HepG2 (cell line): Measurements from ENCODE around the gene JPT1. TPM values are rescaled to one million over a fixed set of nuclear protein-coding genes. Genes with fewer than 3 reads are reported as not detected.

ENCODE experiments used
- ARID5B ChIP-seq: IDR thresholded peaks from 2 replicates; pipeline ENCODE4 v1.4.0; 2020; ENCODE audit warnings: mild to moderate bottlenecking, missing genetic modification reagents
- EEA1 ChIP-seq: sonication (generic); formaldehyde crosslinking; IDR thresholded peaks from 2 replicates; pipeline ENCODE4 v1.5.1; 2020; ENCODE audit warnings: mild to moderate bottlenecking, missing genetic modification reagents, borderline replicate concordance
- MYPOP ChIP-seq: sonication (generic); formaldehyde crosslinking; IDR thresholded peaks from 2 replicates; pipeline ENCODE4 v1.8.1; 2023; ENCODE audit warnings: mild to moderate bottlenecking, moderate library complexity, missing genetic modification reagents
- NKX3-1 ChIP-seq: sonication (generic); formaldehyde crosslinking; IDR thresholded peaks from 2 replicates; pipeline ENCODE4 v1.5.0; 2020; ENCODE audit warnings: missing genetic modification reagents
- POGK ChIP-seq: sonication (generic); formaldehyde crosslinking; conservative IDR thresholded peaks from 2 replicates; pipeline ENCODE4 v1.8.0; 2022; ENCODE audit warnings: mild to moderate bottlenecking, moderate library complexity, missing genetic modification reagents
- SOX5 ChIP-seq: IDR thresholded peaks from 2 replicates; pipeline ENCODE4 v1.6.1; 2016; ENCODE audit warnings: borderline replicate concordance
- XRCC5 ChIP-seq: fragments of 200-400 bp; formaldehyde crosslinking; optimal IDR thresholded peaks from 2 replicates; pipeline ENCODE3; 2017; ENCODE audit warnings: mild to moderate bottlenecking, low read length
- ZBTB40 ChIP-seq, 2 experiments: fragments of 450-650 bp in 1 of 2; sonication (generic) in 1 of 2; formaldehyde crosslinking in 1 of 2; IDR thresholded peaks; 2 replicates each; pipeline versions ENCODE4 v1.6.1 to v1.8.0; 2016 to 2022; ENCODE audit warnings: antibody characterized with exemption in 1 of 2, mild to moderate bottlenecking in 1 of 2, missing genetic modification reagents in 1 of 2
- ZNF331 ChIP-seq: sonication (generic); formaldehyde crosslinking; IDR thresholded peaks from 2 replicates; pipeline ENCODE4 v1.4.0; 2020; ENCODE audit warnings: missing genetic modification reagents
- ZNF343 ChIP-seq: sonication (generic); formaldehyde crosslinking; IDR thresholded peaks from 2 replicates; pipeline ENCODE4 v1.4.0; 2020; ENCODE audit warnings: mild to moderate bottlenecking, missing genetic modification reagents
- ZNF547 ChIP-seq: sonication (generic); formaldehyde crosslinking; IDR thresholded peaks from 2 replicates; pipeline ENCODE4 v1.5.1; 2020; ENCODE audit warnings: mild to moderate bottlenecking, missing genetic modification reagents
- polyA plus RNA-seq, 8 experiments: library from polyadenylated mRNA; depleted of rRNA in 3 of 8; stranded (reverse) in 7 of 8; unstranded in 1 of 8; fragments of >200 nt; fragmentation: Illumina TruSeq in 4 of 8; extraction: Trizol in 4 of 8; gene quantifications; 2 replicates each; pipeline versions ENCODE4 v1.2.1 to v1.2.3, GENCODE V29; 2011 to 2016; ENCODE audit warnings: low read depth in 4 of 8, missing spikeins in 1 of 8, mixed read lengths in 1 of 8; ENCODE audit not compliant: insufficient read depth in 1 of 8
- total RNA-seq, 5 experiments: library from RNA; depleted of rRNA; stranded (reverse); fragments of >200 nt; fragmentation: Illumina TruSeq; extraction: Trizol; gene quantifications; 2 replicates each; pipeline ENCODE4 v1.2.3, GENCODE V29; 2016; ENCODE audit warnings: low read depth in 1 of 5

The JPT1 gene
- total and polyA plus RNA-seq, 2 of the 13 experiments (the other 11 are each of a cell fraction or from before 2014, with no cell fraction given), result 43.3 to 256 TPM

GRCh38 chr17:75088465-75089417 lies 65.6 kb downstream of the JPT1 start (continued):
- TF ChIP-seq MYPOP, result no peak
- TF ChIP-seq ZNF331 (CRISPR knock-in tag), result 0 out of 2 replicates have a peak, but pooled peaks have one; percentile 41
- no peak for TF ChIP-seq ZNF343 (CRISPR knock-in tag)
- TF ChIP-seq ZNF547 (CRISPR knock-in tag), result peak; percentile 49; the same call in 1 of the 2 replicates
- TF ChIP-seq SOX5 (CRISPR knock-in tag), result peak; percentile 37; the same call in 1 of the 2 replicates
- peak; percentile 3 for TF ChIP-seq XRCC5
- no peak for TF ChIP-seq NKX3-1 (CRISPR knock-in tag)
- peak; percentile 33; the same call in 1 of the 2 replicates for TF ChIP-seq ARID5B (CRISPR knock-in tag)
- no peak for TF ChIP-seq ZBTB40 (IDR thresholded peaks at IDR 0.05)
- TF ChIP-seq ZBTB40 (CRISPR knock-in tag; IDR thresholded peaks at IDR 0.05), result no peak; the same call in 1 of the 2 replicates
- TF ChIP-seq EEA1, result no peak
- 0 out of 2 replicates have a peak, but pooled peaks have one; percentile 17 for TF ChIP-seq POGK
